HG03103 (cell line): Measurements from ENCODE around the gene BARX1.
"Not testable (repeated sequence)": the region's sequence is repeated elsewhere in the genome, so short reads cannot be mapped to it uniquely, and the experiment has no call there.

Experiments
- ATAC-seq: cut with Tn5 transposase; IDR thresholded peaks from one replicate; pipeline ENCODE4 v1.9.1; 2021; ENCODE audit warnings: low read depth; ENCODE audit not compliant: unreplicated experiment

BARX1 gene

GRCh38 chr9:93952784-93953495 lies 2.2 kb downstream of the BARX1 start:
- ATAC-seq: no peak

- no peak for ATAC-seq
Measured at GRCh38 chr9:93952119-93952783, 2.9 kb downstream of the BARX1 start.

- ATAC-seq: no peak
Measured at GRCh38 chr9:93951655-93952118, 3.5 kb downstream of the BARX1 start.

- ATAC-seq: no peak
Measured at GRCh38 chr9:93950619-93951601, 4.2 kb downstream of the BARX1 start.

GRCh38 chr9:93949694-93950449 lies 5.3 kb downstream of the BARX1 start:
- ATAC-seq: no peak

GRCh38 chr9:93949073-93949693 lies 6.0 kb downstream of the BARX1 start:
- ATAC-seq: no peak

GRCh38 chr9:93948441-93949072 lies 6.6 kb downstream of the BARX1 start:
- no peak for ATAC-seq

GRCh38 chr9:93947409-93948070 lies 7.6 kb downstream of the BARX1 start:
- ATAC-seq: no peak

GRCh38 chr9:93946338-93946712 lies 8.8 kb downstream of the BARX1 start:
- no peak for ATAC-seq

- no peak for ATAC-seq
Measured at GRCh38 chr9:93945400-93946337, 9.5 kb downstream of the BARX1 start.

- ATAC-seq: no peak
Measured at GRCh38 chr9:93944011-93944410, 11.1 kb downstream of the BARX1 start.

GRCh38 chr9:93942161-93942560 lies 13.0 kb downstream of the BARX1 start:
- ATAC-seq: no peak

- ATAC-seq: no peak
Measured at GRCh38 chr9:93941493-93941892, 13.7 kb downstream of the BARX1 start.

GRCh38 chr9:93940951-93941350 lies 14.2 kb downstream of the BARX1 start:
- ATAC-seq: no peak

GRCh38 chr9:93939589-93939988 lies 15.6 kb downstream of the BARX1 start:
- ATAC-seq: not testable (repeated sequence)

- ATAC-seq: no peak
Measured at GRCh38 chr9:93937193-93937592, 18.0 kb downstream of the BARX1 start.

- ATAC-seq: no peak
Measured at GRCh38 chr9:93931905-93932304, 23.2 kb downstream of the BARX1 start.

- no peak for ATAC-seq
Measured at GRCh38 chr9:93930070-93930469, 25.1 kb downstream of the BARX1 start.
